ENCODE results near the gene MCCC2. TPM values are rescaled to one million over a fixed set of nuclear protein-coding genes. Genes with fewer than 3 reads are reported as not detected.

MCCC2 gene
- total RNA-seq, 6 experiments from 2014 or later: 11.7 to 22.4 (median 14.0) TPM

GRCh38 chr5:71582945-71583584 lies 4.1 kb upstream of the MCCC2 start:
- Mint-ChIP-seq H3K27me3 (ENCODE audit: insufficient read depth) (no peaks in the 10 kb centered on the region; the same call in 1 of the 2 replicates), H3K36me3 (ENCODE audit: low read depth) (peaks cover 3% of the 10 kb centered on the region), H3K9me3 (no peaks in the 10 kb centered on the region), H3K4me3 (no peak overlapping the region), H3K27ac (no peak overlapping the region), H3K4me1 (ENCODE audit: low read depth) (peaks cover 12% of the 10 kb centered on the region)
- TF ChIP-seq, protein P1, sequence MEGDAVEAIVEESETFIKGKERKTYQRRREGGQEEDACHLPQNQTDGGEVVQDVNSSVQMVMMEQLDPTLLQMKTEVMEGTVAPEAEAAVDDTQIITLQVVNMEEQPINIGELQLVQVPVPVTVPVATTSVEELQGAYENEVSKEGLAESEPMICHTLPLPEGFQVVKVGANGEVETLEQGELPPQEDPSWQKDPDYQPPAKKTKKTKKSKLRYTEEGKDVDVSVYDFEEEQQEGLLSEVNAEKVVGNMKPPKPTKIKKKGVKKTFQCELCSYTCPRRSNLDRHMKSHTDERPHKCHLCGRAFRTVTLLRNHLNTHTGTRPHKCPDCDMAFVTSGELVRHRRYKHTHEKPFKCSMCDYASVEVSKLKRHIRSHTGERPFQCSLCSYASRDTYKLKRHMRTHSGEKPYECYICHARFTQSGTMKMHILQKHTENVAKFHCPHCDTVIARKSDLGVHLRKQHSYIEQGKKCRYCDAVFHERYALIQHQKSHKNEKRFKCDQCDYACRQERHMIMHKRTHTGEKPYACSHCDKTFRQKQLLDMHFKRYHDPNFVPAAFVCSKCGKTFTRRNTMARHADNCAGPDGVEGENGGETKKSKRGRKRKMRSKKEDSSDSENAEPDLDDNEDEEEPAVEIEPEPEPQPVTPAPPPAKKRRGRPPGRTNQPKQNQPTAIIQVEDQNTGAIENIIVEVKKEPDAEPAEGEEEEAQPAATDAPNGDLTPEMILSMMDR (IDR thresholded peaks at IDR 0.05): no peak
- DNase-seq: no peak

DNA sequence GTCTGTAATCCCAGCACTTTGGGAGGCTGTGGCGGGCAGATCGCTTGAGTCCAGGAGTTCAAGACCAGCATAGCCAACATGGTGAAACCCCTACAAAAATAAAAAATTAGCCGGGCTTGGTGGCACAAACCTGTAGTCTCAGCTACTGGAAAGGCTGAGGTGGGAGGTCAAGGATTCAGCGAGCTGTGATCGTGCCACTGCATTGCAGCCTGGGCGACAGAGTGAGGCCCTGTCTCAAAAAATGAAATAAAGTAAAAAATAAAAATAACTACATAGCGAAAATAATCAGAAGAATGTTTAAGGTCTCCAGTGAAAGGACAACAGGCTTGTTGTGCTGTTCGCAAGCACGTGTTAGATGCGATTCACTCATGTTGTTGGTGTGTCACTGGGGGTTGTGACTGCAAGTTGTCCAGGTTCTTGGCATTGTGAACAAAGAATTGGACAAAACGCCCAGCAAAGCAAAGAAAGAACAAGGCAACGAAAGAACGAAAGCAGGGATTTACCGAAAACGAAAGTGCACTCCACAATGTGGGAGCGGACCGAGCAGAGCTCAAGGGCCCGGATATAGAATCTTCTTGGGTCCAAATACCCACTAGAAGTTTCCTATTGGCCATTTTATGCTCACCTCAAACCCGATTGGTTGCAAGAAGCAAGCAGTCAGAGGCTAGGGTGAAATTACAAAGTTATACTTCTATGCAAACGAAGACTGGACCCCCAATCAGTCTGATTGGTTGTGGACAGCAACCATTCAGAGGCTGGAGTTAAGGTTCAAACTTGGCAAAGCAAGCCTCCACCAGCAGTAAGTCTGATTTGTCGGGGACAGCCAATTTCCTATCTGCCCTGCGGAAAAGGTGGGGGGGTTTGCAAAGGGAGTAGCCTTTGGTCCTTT lies 844 bp upstream of the MCCC2 start:
- Mint-ChIP-seq H3K36me3 (ENCODE audit: low read depth) (no peaks in the 10 kb centered on the region; the same call in 1 of the 2 replicates), H3K4me3 (peak overlapping the region; percentile 91), H3K27ac (peak overlapping the region; percentile 91), H3K4me1 (ENCODE audit: low read depth) (peaks cover 19% of the 10 kb centered on the region), H3K27me3 (ENCODE audit: insufficient read depth) (no peaks in the 10 kb centered on the region; the same call in 1 of the 2 replicates), H3K9me3 (no peaks in the 10 kb centered on the region)
- TF ChIP-seq, protein P1 (IDR thresholded peaks at IDR 0.05): no peak
- peak; percentile 1 for DNase-seq

- DNase-seq: no peak
- peak overlapping the region; percentile 91 for H3K4me3 Mint-ChIP-seq
- peaks cover 19% of the 10 kb centered on the region for H3K4me1 Mint-ChIP-seq (ENCODE audit: low read depth)
- TF ChIP-seq, protein P1 (IDR thresholded peaks at IDR 0.05): peak; percentile 18; the same call in 1 of the 2 replicates
- H3K27ac Mint-ChIP-seq: peak overlapping the region; percentile 91
- H3K27me3 Mint-ChIP-seq (ENCODE audit: insufficient read depth): no peaks in the 10 kb centered on the region; the same call in 1 of the 2 replicates
- H3K36me3 Mint-ChIP-seq (ENCODE audit: low read depth): no peaks in the 10 kb centered on the region; the same call in 1 of the 2 replicates
- no peaks in the 10 kb centered on the region for H3K9me3 Mint-ChIP-seq
These were observed 809 bp downstream of the MCCC2 start for GRCh38 chr5:71587766-71588532.

DNA sequence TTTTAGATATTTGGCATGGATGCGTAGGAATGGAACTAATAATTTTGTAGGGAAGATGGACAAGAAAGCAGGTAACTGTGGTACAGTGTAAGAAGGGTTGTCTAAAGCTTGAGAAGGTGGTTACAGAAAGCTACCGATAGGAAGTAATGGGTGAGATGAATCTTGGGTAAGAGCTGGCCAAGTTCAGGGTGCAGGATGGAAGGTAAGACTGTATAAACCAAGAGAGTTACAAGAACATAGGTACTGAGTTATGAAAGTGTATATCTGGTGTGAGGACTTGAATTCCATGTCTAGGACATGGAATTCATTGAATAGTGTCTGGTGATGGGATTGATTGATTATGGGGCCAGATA lies 1.4 kb downstream of the MCCC2 start:
- H3K36me3 Mint-ChIP-seq (ENCODE audit: low read depth): no peaks in the 10 kb centered on the region; the same call in 1 of the 2 replicates
- no peak overlapping the region for H3K27ac Mint-ChIP-seq
- H3K4me3 Mint-ChIP-seq: no peak overlapping the region
- H3K27me3 Mint-ChIP-seq (ENCODE audit: insufficient read depth): no peaks in the 10 kb centered on the region; the same call in 1 of the 2 replicates
- H3K9me3 Mint-ChIP-seq: no peaks in the 10 kb centered on the region
- TF ChIP-seq, protein P1 (IDR thresholded peaks at IDR 0.05): no peak
- peaks cover 19% of the 10 kb centered on the region for H3K4me1 Mint-ChIP-seq (ENCODE audit: low read depth)
- no peak for DNase-seq

DNA sequence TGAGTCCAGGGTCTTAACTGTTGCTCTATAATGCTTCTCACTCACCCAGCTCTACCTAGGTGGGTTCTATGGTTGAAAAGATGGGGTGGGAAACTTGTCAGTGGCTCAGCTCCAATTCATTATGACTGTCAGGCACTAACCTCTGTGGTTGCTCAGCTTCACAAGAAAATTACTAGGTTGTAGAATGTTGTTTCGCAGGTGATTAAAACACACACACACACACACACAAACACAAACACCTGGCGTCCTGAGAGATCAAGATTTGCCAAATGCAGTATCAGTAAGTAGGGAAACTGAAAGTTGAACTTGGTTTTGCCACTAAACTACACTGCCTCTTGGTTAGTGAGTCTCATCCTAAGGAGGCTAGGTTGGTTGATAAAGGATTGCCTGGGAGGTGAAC lies 2.8 kb downstream of the MCCC2 start:
- no peak overlapping the region for H3K27ac Mint-ChIP-seq
- TF ChIP-seq, protein P1 (IDR thresholded peaks at IDR 0.05): no peak
- no peaks in the 10 kb centered on the region for H3K9me3 Mint-ChIP-seq
- peaks cover 19% of the 10 kb centered on the region for H3K4me1 Mint-ChIP-seq (ENCODE audit: low read depth)
- H3K36me3 Mint-ChIP-seq (ENCODE audit: low read depth): no peaks in the 10 kb centered on the region
- H3K27me3 Mint-ChIP-seq (ENCODE audit: insufficient read depth): no peaks in the 10 kb centered on the region
- DNase-seq: no peak
- H3K4me3 Mint-ChIP-seq: no peak overlapping the region
